ENCODE results near the gene KCNK6. TPM values are rescaled to one million over a fixed set of nuclear protein-coding genes. Genes with fewer than 3 reads are reported as not detected.

Gene KCNK6
- total RNA-seq, 1 donor from 2014 or later, result 29.2 TPM

GRCh38 chr19:38298821-38299680 is 20.6 kb upstream of the KCNK6 start:
- peak overlapping the region; percentile 2 for H3K4me3 Mint-ChIP-seq (ENCODE audit: unreplicated experiment)
- peak overlapping the region; percentile 84 for H3K27ac Mint-ChIP-seq (ENCODE audit: unreplicated experiment)
- no peak for TF ChIP-seq CTCF (IDR thresholded peaks at IDR 0.05)
- no peaks in the 10 kb centered on the region for H3K27me3 Mint-ChIP-seq (ENCODE audit: low read depth)
- H3K9me3 Mint-ChIP-seq (ENCODE audit: low read depth), result no peaks in the 10 kb centered on the region
- no peak for DNase-seq (ENCODE audit: low spot score)
- H3K4me1 Mint-ChIP-seq (ENCODE audit: low read depth), result peaks cover 43% of the 10 kb centered on the region
- H3K36me3 Mint-ChIP-seq (ENCODE audit: low read depth), result no peaks in the 10 kb centered on the region

GRCh38 chr19:38303517-38304351 is 15.9 kb upstream of the KCNK6 start, which contains the start of gene C19orf33:
Gene C19orf33, plus strand, starts transcription at chr19:38304251. Its CDS starts 11 bp downstream, at chr19:38304262.
- no peaks in the 10 kb centered on the region for H3K27me3 Mint-ChIP-seq (ENCODE audit: low read depth)
- H3K27ac Mint-ChIP-seq (ENCODE audit: unreplicated experiment), result no peak within 1 kb of the TSS
- no peak for TF ChIP-seq CTCF (IDR thresholded peaks at IDR 0.05)

GRCh38 chr19:38304352-38304865 is 15.2 kb upstream of the KCNK6 start:
- peaks cover 26% of the 10 kb centered on the region for H3K4me1 Mint-ChIP-seq (ENCODE audit: low read depth)
- H3K27ac Mint-ChIP-seq (ENCODE audit: unreplicated experiment), result no peak overlapping the region
- no peaks in the 10 kb centered on the region for H3K9me3 Mint-ChIP-seq (ENCODE audit: low read depth)
- no peak for DNase-seq (ENCODE audit: low spot score)
- no peaks in the 10 kb centered on the region for H3K27me3 Mint-ChIP-seq (ENCODE audit: low read depth)
- TF ChIP-seq CTCF (IDR thresholded peaks at IDR 0.05), result no peak
- H3K36me3 Mint-ChIP-seq (ENCODE audit: low read depth), result peaks cover 2% of the 10 kb centered on the region
- H3K4me3 Mint-ChIP-seq (ENCODE audit: unreplicated experiment), result no peak overlapping the region

More at GRCh38 chr19:38303517-38304351, 15.9 kb upstream of the KCNK6 start, which contains the start of gene C19orf33:
- no peaks in the 10 kb centered on the region for H3K9me3 Mint-ChIP-seq (ENCODE audit: low read depth)
- H3K4me3 Mint-ChIP-seq (ENCODE audit: unreplicated experiment), result no peak within 1 kb of the TSS
- peaks cover 33% of the 10 kb centered on the region for H3K4me1 Mint-ChIP-seq (ENCODE audit: low read depth)
- H3K36me3 Mint-ChIP-seq (ENCODE audit: low read depth), result peaks cover 2% of the 10 kb centered on the region
- DNase-seq (ENCODE audit: low spot score), result no peak

- peaks cover 26% of the 10 kb centered on the region for H3K4me1 Mint-ChIP-seq (ENCODE audit: low read depth)
- H3K4me3 Mint-ChIP-seq (ENCODE audit: unreplicated experiment), result no peak overlapping the region
- TF ChIP-seq CTCF (IDR thresholded peaks at IDR 0.05), result no peak
- peaks cover 2% of the 10 kb centered on the region for H3K36me3 Mint-ChIP-seq (ENCODE audit: low read depth)
- no peaks in the 10 kb centered on the region for H3K9me3 Mint-ChIP-seq (ENCODE audit: low read depth)
- no peak for DNase-seq (ENCODE audit: low spot score)
- H3K27ac Mint-ChIP-seq (ENCODE audit: unreplicated experiment), result no peak overlapping the region
- no peaks in the 10 kb centered on the region for H3K27me3 Mint-ChIP-seq (ENCODE audit: low read depth)
Observed at GRCh38 chr19:38304866-38305429, 14.7 kb upstream of the KCNK6 start.

- Mint-ChIP-seq H3K27ac (ENCODE audit: unreplicated experiment) (no peak overlapping the region), H3K9me3 (ENCODE audit: low read depth) (no peaks in the 10 kb centered on the region), H3K4me3 (ENCODE audit: unreplicated experiment) (no peak overlapping the region), H3K36me3 (ENCODE audit: low read depth) (peaks cover 5% of the 10 kb centered on the region), H3K27me3 (ENCODE audit: low read depth) (no peaks in the 10 kb centered on the region), H3K4me1 (ENCODE audit: low read depth) (peaks cover 16% of the 10 kb centered on the region)
- no peak for DNase-seq (ENCODE audit: low spot score)
- no peak for TF ChIP-seq CTCF (IDR thresholded peaks at IDR 0.05)
Observed at GRCh38 chr19:38306236-38306635, 13.4 kb upstream of the KCNK6 start.

All from chondrocyte (in vitro differentiated cells).